GM21360 (cell line): ENCODE measurements around the gene CKMT2.

Source experiments
- ATAC-seq: cut with Tn5 transposase; IDR thresholded peaks from one replicate; pipeline ENCODE4 v1.9.1; 2021; ENCODE audit warnings: mild to moderate bottlenecking, moderate library complexity; ENCODE audit not compliant: unreplicated experiment

CKMT2 gene

GRCh38 chr5:81302596-81302995 is 69.5 kb downstream of the CKMT2 start:
- ATAC-seq = no peak

GRCh38 chr5:81303563-81303962 is 70.4 kb downstream of the CKMT2 start:
- no peak for ATAC-seq

- ATAC-seq = no peak
These were observed 72.7 kb downstream of the CKMT2 start for GRCh38 chr5:81305785-81306184.

DNA sequence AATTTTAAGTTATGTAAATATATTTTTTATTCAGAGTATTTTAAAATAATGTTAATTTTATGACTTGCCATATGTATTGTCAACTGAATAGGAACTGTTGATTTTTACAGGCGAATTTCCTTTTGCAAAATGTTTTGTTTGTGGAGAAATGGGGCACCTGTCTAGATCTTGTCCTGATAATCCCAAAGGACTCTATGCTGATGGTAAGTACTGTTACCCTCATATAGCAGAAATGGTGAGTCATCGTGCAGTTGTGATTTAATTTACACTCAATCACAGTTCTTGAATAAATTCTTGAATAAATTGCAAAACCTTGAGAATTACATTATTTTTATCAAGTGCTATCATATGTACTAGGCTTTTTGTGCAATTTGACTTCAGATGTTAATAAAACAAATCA is 75.7 kb downstream of the CKMT2 start:
- ATAC-seq = no peak

- no peak for ATAC-seq
These were observed 77.4 kb downstream of the CKMT2 start for GRCh38 chr5:81310402-81311063.

DNA sequence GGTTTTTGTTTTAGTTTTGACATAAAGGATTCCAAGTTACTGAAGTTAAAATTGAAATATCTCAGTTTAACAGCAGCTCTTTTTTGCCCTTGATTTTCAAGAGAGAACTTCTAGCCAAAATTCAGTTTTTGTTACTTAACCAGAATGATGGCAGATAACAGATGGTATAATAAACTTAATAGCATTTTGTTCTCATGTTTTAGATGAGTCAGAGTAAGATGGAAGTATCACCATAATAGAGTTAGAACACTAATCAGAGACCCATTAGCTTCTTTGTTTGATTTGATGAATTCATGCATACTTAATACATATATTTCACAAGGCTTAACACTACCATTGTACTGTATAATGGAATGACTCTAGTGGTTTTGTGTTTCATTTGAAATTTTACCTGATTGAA is 80.2 kb downstream of the CKMT2 start:
- ATAC-seq = no peak

- no peak for ATAC-seq
These were observed 80.6 kb downstream of the CKMT2 start for GRCh38 chr5:81313686-81314085.

DNA sequence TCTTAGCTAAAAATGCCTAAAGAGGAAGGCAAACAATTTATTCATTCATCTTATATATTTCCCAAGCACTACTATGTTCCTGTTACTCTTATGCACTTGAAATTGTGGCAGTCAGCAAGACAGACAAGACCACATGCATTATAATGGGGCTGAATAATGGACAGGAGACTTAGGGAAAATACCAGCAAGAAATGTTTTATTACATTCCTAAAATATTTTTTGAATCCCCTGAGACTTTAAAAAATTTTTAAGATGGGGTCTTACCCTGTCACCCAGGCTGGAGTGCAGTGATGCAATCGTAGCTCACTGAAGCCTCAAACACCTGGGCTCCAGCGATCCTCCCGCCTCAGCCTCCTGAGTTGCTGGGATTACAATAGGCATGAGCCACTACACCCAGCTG is 81.5 kb downstream of the CKMT2 start:
- ATAC-seq = no peak

GRCh38 chr5:81315336-81315735 is 82.2 kb downstream of the CKMT2 start:
- ATAC-seq = no peak

GRCh38 chr5:81315830-81316229 is 82.7 kb downstream of the CKMT2 start:
- ATAC-seq = no peak
